ENCODE measurements around the gene EZR.

DNA sequence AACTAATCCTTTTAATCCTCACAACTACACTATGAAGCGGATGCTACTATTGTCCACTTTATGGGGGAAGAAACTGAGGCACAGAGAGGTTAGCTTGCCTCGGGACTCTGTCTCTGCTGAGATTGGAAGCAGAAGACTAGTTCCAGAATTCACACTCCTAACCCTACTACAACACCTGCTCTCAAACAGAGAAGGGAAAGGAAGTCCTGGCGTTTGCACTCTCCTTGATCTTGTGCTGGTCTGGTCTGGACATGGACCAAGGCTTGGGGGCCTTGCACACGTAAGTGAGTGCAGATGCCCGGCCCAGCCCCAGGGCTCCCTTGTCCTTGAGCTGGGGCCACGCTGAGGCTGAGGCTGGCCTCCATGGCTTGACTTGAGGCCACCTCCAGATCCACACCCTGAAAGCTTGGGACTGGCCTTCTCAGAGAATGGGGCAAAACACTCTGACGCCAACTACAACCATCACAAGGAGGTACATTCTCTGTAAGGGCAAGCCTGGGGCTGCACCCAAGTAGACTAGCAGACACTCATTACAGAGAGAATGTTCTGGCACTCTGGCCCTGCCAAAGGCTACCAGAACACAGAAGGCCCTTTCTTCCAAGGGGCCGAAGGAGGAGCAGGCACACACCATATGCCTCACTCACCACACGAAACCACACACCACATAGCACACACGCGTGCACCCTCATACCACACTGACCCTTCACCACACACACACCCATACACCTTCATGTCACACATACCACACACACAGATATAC lies 33.3 kb upstream of the EZR start:
- TF ChIP-seq, protein P1, sequence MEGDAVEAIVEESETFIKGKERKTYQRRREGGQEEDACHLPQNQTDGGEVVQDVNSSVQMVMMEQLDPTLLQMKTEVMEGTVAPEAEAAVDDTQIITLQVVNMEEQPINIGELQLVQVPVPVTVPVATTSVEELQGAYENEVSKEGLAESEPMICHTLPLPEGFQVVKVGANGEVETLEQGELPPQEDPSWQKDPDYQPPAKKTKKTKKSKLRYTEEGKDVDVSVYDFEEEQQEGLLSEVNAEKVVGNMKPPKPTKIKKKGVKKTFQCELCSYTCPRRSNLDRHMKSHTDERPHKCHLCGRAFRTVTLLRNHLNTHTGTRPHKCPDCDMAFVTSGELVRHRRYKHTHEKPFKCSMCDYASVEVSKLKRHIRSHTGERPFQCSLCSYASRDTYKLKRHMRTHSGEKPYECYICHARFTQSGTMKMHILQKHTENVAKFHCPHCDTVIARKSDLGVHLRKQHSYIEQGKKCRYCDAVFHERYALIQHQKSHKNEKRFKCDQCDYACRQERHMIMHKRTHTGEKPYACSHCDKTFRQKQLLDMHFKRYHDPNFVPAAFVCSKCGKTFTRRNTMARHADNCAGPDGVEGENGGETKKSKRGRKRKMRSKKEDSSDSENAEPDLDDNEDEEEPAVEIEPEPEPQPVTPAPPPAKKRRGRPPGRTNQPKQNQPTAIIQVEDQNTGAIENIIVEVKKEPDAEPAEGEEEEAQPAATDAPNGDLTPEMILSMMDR (IDR thresholded peaks at IDR 0.05; ENCODE audit: poor library complexity) = no peak
- no peak for TF ChIP-seq EZH2 (IDR thresholded peaks at IDR 0.05; ENCODE audit: borderline replicate concordance)
